K562 (cell line): ENCODE results near the gene SCN7A. TPM values are rescaled to one million over a fixed set of nuclear protein-coding genes. Genes with fewer than 3 reads are reported as not detected.

Source experiments
- ARID1B ChIP-seq: fragments of 450-650 bp; IDR thresholded peaks from 2 replicates; pipeline ENCODE4 v1.6.1; 2016; ENCODE audit warnings: antibody characterized with exemption, mild to moderate bottlenecking, inconsistent platforms
- BDP1 ChIP-seq: IDR thresholded peaks from 3 replicates; pipeline ENCODE4 v1.6.1; 2011; ENCODE audit not compliant: insufficient read length, insufficient read depth
- CBFB ChIP-seq: sonication (generic); formaldehyde crosslinking; IDR thresholded peaks from 2 replicates; pipeline ENCODE4 v1.4.0; 2020; ENCODE audit warnings: mild to moderate bottlenecking, missing genetic modification reagents
- FOS ChIP-seq: IDR thresholded peaks from 3 replicates; pipeline ENCODE4 v1.6.1; 2011; ENCODE audit not compliant: insufficient read length; ENCODE audit errors: extremely low read depth
- HDAC2 ChIP-seq: fragments of 450-650 bp; IDR thresholded peaks from 2 replicates; pipeline ENCODE4 v1.6.1; 2016; ENCODE audit warnings: mild to moderate bottlenecking
- HEY1 ChIP-seq: fragments of 250-450 bp; sonication (Bioruptor Pico); IDR thresholded peaks from 2 replicates; pipeline ENCODE4 v1.5.0; 2020; ENCODE audit warnings: mild to moderate bottlenecking, moderate library complexity, borderline replicate concordance
- JUN ChIP-seq, 2 experiments: sonication (generic) in 1 of 2; formaldehyde crosslinking in 1 of 2; IDR thresholded peaks; 2 replicates each; pipeline versions ENCODE4 v1.6.1 to v1.8.0; 2012 to 2022; ENCODE audit warnings: borderline replicate concordance in 2 of 2, mild to moderate bottlenecking in 2 of 2, improper control_type of control experiment in 1 of 2, low read depth in 1 of 2, low read length in 1 of 2, missing genetic modification reagents in 1 of 2
- KDM4B ChIP-seq, 2 experiments: fragments of 450-650 bp in 1 of 2; sonication (generic) in 1 of 2; IDR thresholded peaks; 2 replicates each; pipeline ENCODE4 v1.6.1; 2016 to 2017; ENCODE audit warnings: borderline replicate concordance in 2 of 2, antibody characterized with exemption in 1 of 2, low read depth in 1 of 2, mild to moderate bottlenecking in 1 of 2
- KLF1 ChIP-seq: fragments of 450-650 bp; IDR thresholded peaks from 2 replicates; pipeline ENCODE4 v1.6.1; 2016; ENCODE audit warnings: missing genetic modification characterization, missing compliant biosample characterization
- MTA1 ChIP-seq: fragments of 450-650 bp; IDR thresholded peaks from 2 replicates; pipeline ENCODE4 v1.6.1; 2017; ENCODE audit warnings: borderline replicate concordance
- POLR2H ChIP-seq: IDR thresholded peaks from 2 replicates; pipeline ENCODE4 v1.6.1; 2016; ENCODE audit warnings: missing genetic modification characterization, low read depth, mild to moderate bottlenecking, control low read depth, missing compliant biosample characterization, moderate library complexity
- PTRF ChIP-seq: fragments of 450-650 bp; IDR thresholded peaks from 2 replicates; pipeline ENCODE4 v1.6.1; 2016; ENCODE audit warnings: mild to moderate bottlenecking, missing genetic modification characterization, missing compliant biosample characterization
- SAFB ChIP-seq: fragments of 200-400 bp; formaldehyde crosslinking; IDR thresholded peaks from 2 replicates; pipeline ENCODE4 v1.6.1; 2017; ENCODE audit warnings: low read depth, low read length, borderline replicate concordance
- SMAD1 ChIP-seq: fragments of 150-350 bp; IDR thresholded peaks from 2 replicates; pipeline ENCODE4 v1.6.1; 2014; ENCODE audit warnings: low read length, low read depth; ENCODE audit not compliant: partially characterized antibody
- SMARCC2 ChIP-seq: fragments of 450-650 bp; IDR thresholded peaks from 2 replicates; pipeline ENCODE4 v1.6.1; 2017; ENCODE audit warnings: antibody characterized with exemption, moderate library complexity, mild to moderate bottlenecking, low read depth
- ZNF165 ChIP-seq: fragments of 250-450 bp; sonication (Bioruptor Pico); IDR thresholded peaks from 2 replicates; pipeline ENCODE4 v1.4.0; 2020; ENCODE audit warnings: borderline replicate concordance
- ZNF197 ChIP-seq: fragments of 200-800 bp; sonication (Bioruptor generic); IDR thresholded peaks from 2 replicates; pipeline ENCODE4 v1.6.1; 2016; ENCODE audit warnings: low read depth, missing genetic modification characterization, missing compliant biosample characterization
- ZNF311 ChIP-seq: fragments of 250-450 bp; sonication (Bioruptor Pico); IDR thresholded peaks from 2 replicates; pipeline ENCODE4 v1.4.0; 2020; ENCODE audit warnings: mild to moderate bottlenecking, moderate library complexity
- ZNF41 ChIP-seq: fragments of 250-450 bp; sonication (Bioruptor Pico); conservative IDR thresholded peaks from 2 replicates; pipeline ENCODE4 v1.4.0; 2020; ENCODE audit warnings: mild to moderate bottlenecking
- ZNF764 ChIP-seq: fragments of 250-450 bp; sonication (Bioruptor Pico); IDR thresholded peaks from 2 replicates; pipeline ENCODE4 v1.4.0; 2020; ENCODE audit warnings: low read depth, mild to moderate bottlenecking, moderate library complexity
- ZSCAN29 ChIP-seq: fragments of 450-650 bp; IDR thresholded peaks from 2 replicates; pipeline ENCODE4 v1.6.1; 2017
- polyA plus RNA-seq, 8 experiments: library from polyadenylated mRNA; depleted of rRNA in 4 of 8; stranded (reverse) in 5 of 8; unstranded in 3 of 8; fragments of >200 nt; fragmentation: Nextera tagmentation in 2 of 8; fragmentation: Illumina TruSeq in 1 of 8; extraction: Ambion mirVana in 2 of 8; extraction: Trizol in 1 of 8; gene quantifications; 2 replicates each; pipeline versions ENCODE4 v1.2.1 to v1.2.3, GENCODE V29; 2011 to 2014; ENCODE audit warnings: inconsistent platforms in 1 of 8, missing spikeins in 1 of 8
- total RNA-seq, 7 experiments: library from RNA; depleted of rRNA in 6 of 7; stranded (reverse); fragments of >200 nt in 6 of 7; fragmentation: Illumina TruSeq in 2 of 7; extraction: Trizol in 2 of 7; gene quantifications; 2 replicates each; pipeline versions ENCODE4 v1.2.1 to v1.2.3, GENCODE V29; 2011 to 2021; ENCODE audit warnings: low replicate concordance in 1 of 7
- TF ChIP-seq, protein P1 (sequence below): IDR thresholded peaks from 2 replicates; pipeline ENCODE4 v1.6.1; 2012; ENCODE audit warnings: low read depth, low read length, improper control_type of control experiment, borderline replicate concordance
- TF ChIP-seq, protein P2 (sequence below): fragments of 450-650 bp; formaldehyde crosslinking; IDR thresholded peaks from 2 replicates; pipeline ENCODE4 v1.4.0; 2020; ENCODE audit warnings: mild to moderate bottlenecking, moderate library complexity
- TF ChIP-seq, protein P3 (sequence below): fragments of 450-650 bp; formaldehyde crosslinking; IDR thresholded peaks from 2 replicates; pipeline ENCODE4 v1.4.0; 2022; ENCODE audit warnings: missing genetic modification characterization

The SCN7A gene
- total and polyA plus RNA-seq, 9 of the 15 experiments (the other 6 are each of a cell fraction or from before 2014, with no cell fraction given) = under 0.01 to 0.05 (median 0.03) TPM; not detected in 3

DNA sequence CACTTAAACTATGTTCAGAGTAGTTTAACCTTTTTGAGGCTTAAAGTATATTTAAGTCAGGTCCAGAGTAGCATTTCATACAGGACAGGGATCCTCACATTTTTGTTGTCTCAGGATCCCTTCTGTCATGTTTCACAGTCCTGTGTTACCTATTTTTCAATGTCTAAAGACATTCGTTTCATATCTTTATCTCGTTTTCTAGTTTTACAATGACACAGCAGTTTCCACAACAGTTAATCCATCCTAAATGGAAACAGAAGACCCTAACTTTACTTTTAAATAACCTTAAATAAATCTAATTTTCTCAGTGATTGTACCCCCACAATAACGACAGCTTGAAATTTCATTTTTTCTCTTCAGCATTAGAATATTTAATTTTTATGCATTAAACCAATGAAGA, 101.0 kb downstream of the SCN7A start (continued):
- TF ChIP-seq SMARCC2 (peak; percentile 54; the same call in 1 of the 2 replicates), POLR2H (tag) (no peak), ZNF165 (no peak), ARID1B (peak; percentile 67), CBFB (CRISPR knock-in tag) (no peak), ZNF197 (no peak), FOS (no peak), JUN (IDR thresholded peaks at IDR 0.05; ENCODE audit: borderline replicate concordance, low read depth, low read length) (no peak), JUN (CRISPR knock-in tag; IDR thresholded peaks at IDR 0.05; ENCODE audit: borderline replicate concordance) (no peak), SAFB (no peak), SMAD1 (no peak), HEY1 (CRISPR knock-in tag) (no peak), ZNF41 (CRISPR knock-in tag) (no peak), KLF1 (tag) (no peak), HDAC2 (no peak), PTRF (tag) (no peak), ZNF764 (CRISPR knock-in tag) (no peak), ZSCAN29 (no peak), KDM4B (IDR thresholded peaks at IDR 0.05; ENCODE audit: borderline replicate concordance in 2 of 2, low read depth in 1 of 2) (no peak), ZNF311 (CRISPR knock-in tag) (no peak), MTA1 (no peak), BDP1 (no peak)
- TF ChIP-seq, protein P1, sequence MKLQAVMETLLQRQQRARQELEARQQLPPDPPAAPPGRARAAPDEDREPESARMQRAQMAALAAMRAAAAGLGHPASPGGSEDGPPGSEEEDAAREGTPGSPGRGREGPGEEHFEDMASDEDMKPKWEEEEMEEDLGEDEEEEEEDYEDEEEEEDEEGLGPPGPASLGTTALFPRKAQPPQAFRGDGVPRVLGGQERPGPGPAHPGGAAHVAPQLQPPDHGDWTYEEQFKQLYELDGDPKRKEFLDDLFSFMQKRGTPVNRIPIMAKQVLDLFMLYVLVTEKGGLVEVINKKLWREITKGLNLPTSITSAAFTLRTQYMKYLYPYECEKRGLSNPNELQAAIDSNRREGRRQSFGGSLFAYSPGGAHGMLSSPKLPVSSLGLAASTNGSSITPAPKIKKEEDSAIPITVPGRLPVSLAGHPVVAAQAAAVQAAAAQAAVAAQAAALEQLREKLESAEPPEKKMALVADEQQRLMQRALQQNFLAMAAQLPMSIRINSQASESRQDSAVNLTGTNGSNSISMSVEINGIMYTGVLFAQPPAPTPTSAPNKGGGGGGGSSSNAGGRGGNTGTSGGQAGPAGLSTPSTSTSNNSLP = no peak
- TF ChIP-seq, protein P2, sequence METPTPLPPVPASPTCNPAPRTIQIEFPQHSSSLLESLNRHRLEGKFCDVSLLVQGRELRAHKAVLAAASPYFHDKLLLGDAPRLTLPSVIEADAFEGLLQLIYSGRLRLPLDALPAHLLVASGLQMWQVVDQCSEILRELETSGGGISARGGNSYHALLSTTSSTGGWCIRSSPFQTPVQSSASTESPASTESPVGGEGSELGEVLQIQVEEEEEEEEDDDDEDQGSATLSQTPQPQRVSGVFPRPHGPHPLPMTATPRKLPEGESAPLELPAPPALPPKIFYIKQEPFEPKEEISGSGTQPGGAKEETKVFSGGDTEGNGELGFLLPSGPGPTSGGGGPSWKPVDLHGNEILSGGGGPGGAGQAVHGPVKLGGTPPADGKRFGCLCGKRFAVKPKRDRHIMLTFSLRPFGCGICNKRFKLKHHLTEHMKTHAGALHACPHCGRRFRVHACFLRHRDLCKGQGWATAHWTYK = no peak
- TF ChIP-seq, protein P3, sequence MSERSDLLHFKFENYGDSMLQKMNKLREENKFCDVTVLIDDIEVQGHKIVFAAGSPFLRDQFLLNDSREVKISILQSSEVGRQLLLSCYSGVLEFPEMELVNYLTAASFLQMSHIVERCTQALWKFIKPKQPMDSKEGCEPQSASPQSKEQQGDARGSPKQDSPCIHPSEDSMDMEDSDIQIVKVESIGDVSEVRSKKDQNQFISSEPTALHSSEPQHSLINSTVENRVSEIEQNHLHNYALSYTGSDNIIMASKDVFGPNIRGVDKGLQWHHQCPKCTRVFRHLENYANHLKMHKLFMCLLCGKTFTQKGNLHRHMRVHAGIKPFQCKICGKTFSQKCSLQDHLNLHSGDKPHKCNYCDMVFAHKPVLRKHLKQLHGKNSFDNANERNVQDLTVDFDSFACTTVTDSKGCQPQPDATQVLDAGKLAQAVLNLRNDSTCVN (CRISPR knock-in tag) = no peak
